HG03439 (cell line): ENCODE data around the gene FAF2.
A peak's percentile ranks its signal among the peaks of the same experiment; 100 is the strongest.
"Not testable (repeated sequence)": the region's sequence is repeated elsewhere in the genome, so short reads cannot be mapped to it uniquely, and the experiment has no call there.

Source experiments
- ATAC-seq: cut with Tn5 transposase; IDR thresholded peaks from one replicate; pipeline ENCODE4 v1.9.1; 2021; ENCODE audit warnings: mild to moderate bottlenecking, moderate library complexity; ENCODE audit not compliant: unreplicated experiment

The FAF2 gene, protein sequence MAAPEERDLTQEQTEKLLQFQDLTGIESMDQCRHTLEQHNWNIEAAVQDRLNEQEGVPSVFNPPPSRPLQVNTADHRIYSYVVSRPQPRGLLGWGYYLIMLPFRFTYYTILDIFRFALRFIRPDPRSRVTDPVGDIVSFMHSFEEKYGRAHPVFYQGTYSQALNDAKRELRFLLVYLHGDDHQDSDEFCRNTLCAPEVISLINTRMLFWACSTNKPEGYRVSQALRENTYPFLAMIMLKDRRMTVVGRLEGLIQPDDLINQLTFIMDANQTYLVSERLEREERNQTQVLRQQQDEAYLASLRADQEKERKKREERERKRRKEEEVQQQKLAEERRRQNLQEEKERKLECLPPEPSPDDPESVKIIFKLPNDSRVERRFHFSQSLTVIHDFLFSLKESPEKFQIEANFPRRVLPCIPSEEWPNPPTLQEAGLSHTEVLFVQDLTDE

DNA sequence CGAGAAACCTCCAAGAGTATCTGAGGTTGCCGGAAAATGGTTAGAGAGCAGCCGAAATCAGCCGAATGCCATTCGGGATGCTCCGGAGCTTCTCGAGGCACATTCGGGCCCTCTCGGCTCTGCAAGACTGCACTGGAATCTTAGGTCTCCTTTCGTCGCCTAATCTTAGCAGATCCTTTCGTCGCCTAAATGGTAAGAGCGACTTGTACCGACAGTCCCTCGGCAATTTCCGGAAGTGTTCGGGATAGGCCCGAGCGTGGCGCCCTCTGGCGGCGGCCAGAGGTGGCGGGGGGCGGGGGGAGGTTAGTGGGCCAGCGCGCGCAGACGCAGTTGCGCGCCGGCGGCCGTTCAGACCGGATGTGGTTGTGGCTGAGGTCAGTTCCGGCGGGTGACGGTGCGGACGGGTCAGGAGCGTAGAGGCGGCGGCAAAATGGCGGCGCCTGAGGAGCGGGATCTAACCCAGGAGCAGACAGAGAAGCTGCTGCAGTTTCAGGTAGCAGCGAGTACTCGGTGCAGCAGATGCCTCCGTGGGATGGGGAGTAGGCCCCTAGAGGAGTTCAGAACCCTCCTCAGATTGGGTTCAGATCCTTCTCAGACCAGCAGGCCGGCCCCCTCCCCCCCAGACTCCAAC, at the start of gene FAF2:
TSS of gene FAF2 (plus strand) at position 408 of the 631 bp plus-strand sequence. CDS start at position 431, 23 bp downstream.
- peak; percentile 92 for ATAC-seq

GRCh38 chr5:176400382-176401156, 47.6 kb upstream of the FAF2 start:
- ATAC-seq: no peak

DNA sequence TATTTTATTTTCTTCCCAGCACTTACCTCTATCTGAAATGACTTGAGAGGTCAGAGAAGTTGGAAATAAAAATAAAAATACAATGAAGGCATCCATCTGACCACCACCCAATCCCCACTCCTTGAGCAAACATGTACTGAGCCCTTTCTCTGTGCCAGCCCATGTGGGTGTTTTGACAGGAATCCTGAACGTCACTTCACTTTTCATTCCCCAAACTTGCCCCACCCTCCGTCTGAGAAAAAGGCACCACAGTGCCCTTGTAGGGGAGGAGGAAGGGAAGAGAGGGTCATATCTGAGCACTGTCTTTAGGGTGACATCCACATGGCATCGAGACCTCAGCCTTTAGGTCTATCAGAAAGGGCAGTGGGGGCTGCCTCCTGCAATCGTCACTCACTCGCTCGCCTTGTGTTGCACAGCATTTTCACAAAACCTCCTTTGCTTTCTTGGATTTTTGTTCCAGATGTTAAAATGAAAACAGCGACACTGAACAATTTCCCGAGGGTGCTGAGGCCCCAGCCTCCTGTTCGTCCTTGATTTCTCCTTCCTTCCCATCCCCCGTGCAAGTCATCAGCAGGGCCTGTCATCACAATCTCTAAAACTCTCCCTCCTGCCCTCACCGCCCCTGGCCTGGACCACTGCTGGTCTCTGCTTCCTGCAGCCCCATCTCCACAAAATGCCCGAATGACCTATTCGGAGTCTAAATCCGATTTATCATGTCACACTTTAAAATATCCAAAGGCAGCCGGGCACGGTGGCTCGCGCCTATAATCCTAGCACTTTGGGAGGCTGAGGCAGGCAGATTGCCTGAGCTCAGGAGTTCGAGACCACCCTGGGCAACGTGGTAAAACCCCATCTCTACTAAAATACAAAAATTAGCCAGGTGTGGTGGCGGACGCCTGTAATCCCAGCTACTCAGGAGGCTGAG, 46.6 kb upstream of the FAF2 start:
- no peak for ATAC-seq

GRCh38 chr5:176405656-176406435, 42.3 kb upstream of the FAF2 start:
- ATAC-seq: no peak

DNA sequence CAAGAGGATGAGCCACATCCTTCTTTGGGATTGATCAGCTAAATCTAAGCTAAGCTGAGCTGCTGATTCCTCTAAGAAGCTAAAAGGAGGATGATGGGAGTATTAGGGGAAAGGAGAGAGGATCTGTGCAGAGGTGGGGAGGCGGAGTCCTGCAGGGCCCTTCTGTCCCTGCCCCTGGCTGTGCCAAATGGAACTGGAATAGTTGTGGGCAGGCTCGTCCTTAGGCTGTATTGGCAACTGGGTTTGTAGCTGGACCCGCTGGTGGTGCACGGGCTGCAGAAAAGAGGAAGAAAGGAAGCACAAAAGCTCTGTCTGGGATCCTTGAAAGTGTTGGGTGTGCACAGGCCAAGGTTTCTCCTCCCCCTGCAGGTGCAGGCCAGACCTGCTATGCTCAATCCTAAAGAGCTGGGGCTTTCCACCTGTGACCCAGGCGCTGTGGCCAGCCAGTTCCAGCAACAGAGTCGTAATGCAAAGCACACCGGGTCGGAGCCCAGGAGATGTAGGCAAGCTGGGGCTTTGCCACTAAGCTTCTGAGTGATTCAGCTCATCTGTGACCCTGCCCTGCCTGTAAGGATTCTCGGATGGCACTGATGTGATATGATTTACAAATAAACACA, 41.6 kb upstream of the FAF2 start:
- ATAC-seq: no peak

DNA sequence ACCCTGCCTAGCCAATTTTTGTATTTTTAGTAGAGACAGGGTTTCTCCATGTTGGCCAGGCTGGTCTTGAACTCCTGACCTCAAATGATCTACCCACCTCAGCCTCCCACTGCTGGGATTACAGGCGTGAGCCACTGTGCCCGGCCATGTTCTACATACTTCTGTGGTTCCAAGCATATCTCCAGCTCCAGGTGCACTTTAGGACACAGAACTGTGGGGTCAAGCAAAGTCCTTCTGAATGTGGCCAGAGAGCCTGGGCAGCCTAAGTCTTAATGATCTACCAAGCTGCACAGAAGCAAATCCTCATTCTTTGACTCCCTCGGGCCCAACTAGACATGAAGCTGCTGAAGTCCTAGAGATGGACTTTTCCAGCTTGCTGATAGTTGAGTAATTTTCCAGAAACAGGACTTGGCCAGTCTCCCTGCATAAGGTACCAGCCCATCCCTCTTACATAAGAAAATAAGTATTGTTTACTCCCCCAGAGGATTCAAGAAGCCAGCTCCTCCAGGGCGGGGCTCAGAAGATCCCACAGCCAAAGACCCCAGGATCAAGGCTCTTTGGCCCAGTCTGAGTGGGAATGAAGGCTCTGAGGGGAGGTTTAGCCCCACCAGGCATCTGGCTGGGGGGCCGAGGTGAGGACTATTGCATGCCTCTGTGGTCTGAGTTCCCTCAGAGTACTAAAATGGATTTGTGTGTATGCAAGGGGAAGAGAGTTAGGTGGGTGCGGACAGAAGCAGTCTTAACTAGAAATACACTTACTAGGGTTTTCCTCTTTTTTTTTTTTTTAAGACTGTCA, 40.5 kb upstream of the FAF2 start:
- no peak for ATAC-seq

DNA sequence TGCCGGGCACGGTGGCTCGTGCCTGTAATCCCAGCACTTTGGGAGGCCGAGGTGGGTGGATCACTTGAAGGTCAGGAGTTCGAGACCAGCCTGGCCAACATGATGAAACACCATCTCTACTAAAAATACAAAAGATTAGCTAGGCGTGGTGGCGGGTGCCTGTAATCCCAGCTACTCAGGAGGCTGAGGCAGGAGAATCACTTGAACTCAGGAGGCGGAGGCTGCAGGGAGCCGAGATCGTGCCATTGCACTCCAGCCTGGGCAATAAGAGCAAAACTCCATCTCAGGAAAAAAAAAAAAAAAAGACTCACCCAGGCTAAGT, 40.0 kb upstream of the FAF2 start:
- ATAC-seq: not testable (repeated sequence)

DNA sequence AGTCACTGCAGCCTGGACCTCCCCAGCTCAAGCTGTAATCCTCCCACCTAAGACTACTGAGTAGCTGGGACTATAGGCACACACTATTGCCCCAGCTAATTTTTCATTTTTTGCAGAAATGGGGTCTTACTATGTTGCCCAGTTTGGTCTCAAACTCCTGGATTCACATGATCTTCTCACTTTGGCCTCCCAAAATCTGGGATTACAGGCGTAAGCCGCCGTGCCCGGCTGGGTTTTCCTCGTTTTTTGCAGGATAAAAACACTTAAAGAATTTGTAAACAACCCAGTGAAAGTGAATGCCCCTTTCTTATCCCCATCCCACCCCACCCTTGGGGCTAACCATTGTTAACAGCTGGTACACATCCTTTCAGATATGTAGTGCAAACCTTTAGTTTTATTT, 39.6 kb upstream of the FAF2 start:
- no peak for ATAC-seq

GRCh38 chr5:176409765-176410164, 38.4 kb upstream of the FAF2 start:
- no peak for ATAC-seq

DNA sequence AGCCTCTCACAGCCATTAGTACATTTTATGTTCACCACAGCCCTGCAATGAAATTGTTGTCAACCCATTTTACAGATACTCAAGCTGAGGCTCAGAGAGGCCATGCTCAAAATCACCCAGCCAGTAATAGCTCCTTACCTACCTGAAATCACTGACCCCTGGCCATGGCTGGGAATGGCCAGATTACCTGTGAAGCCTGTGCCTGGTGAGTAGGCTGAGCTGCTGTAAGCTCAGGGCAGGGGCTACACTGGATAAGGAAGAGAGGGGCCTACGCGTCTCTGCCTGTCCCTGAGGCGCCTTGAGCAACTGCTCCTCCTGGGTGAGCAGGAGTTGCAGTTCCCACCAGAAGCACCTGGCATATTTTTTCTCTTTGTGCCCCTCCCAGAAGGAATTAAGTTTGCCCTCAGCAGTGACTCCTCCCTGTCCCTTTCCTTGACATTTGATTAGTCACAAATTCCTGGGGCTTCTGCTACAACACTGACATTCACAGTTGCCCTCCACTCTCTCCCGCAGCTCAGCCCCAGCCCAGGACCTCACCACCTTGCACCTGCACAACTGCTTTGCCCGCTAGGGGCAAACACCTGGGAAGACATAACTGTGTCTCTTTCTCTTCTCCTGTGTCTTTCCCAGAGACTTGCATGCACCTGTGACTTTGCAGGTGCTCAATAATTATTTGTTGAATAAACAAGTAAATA, 37.6 kb upstream of the FAF2 start:
- ATAC-seq: no peak

DNA sequence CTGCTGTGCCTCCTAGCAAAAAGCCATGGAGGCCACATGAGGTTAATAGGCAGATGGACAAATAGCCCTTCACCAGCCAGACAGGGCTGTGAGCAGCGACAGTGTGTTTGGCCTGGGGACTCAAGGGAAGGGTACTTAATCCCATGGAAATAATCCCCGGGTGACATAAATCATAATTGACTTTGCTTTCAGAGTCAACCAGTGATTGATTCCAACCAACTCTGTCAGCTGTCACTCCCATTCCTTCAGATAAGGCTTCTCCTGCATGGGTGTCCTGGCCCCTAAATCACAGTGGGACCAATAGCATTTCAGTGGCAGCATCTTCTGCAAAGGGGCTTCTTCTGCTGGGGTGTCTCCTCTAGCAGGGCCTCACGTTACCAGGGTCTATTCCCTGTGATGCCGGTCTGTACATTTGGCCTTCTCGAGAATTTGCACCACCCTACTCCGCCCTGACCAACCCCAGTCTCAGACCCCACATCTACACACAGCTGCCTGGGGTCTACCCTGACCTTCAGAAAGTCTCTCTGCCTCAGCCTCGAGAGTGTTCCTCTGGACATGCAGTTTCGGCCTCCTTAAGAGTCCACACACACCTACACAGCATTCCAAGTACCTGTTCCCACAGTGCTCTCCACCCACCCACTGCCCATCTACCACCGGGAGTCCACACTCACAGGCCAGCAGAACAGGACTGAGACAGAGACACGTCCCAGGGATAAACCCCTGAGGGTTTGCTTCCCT, 35.5 kb upstream of the FAF2 start:
- ATAC-seq: no peak

GRCh38 chr5:176413255-176413565, 35.0 kb upstream of the FAF2 start:
- ATAC-seq: no peak

DNA sequence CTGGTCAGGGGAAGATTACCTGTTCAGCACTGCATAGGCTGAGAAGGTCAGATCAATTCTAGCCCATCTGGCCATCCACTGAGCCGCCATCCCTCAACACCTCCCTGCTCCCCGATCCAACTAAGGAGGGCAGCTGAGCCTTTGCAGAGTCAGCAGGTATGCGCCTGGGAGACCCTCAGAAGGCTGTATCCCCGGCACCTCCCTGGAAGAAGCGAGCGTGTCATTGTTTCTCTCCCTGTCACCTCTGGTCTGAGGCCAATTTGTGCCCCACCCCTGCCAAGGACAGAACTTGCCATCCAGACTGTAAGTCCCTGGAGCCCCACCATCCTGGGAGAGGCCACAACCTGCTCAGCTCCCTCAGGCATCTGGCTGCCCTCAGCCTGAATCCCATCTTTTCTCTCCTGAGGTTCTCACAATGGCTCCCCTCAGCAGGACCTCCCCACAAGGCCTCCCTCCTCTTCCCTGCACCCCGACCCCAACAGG, 34.4 kb upstream of the FAF2 start:
- ATAC-seq: no peak

- ATAC-seq: no peak
Measured at GRCh38 chr5:176414704-176415103, 33.5 kb upstream of the FAF2 start.

DNA sequence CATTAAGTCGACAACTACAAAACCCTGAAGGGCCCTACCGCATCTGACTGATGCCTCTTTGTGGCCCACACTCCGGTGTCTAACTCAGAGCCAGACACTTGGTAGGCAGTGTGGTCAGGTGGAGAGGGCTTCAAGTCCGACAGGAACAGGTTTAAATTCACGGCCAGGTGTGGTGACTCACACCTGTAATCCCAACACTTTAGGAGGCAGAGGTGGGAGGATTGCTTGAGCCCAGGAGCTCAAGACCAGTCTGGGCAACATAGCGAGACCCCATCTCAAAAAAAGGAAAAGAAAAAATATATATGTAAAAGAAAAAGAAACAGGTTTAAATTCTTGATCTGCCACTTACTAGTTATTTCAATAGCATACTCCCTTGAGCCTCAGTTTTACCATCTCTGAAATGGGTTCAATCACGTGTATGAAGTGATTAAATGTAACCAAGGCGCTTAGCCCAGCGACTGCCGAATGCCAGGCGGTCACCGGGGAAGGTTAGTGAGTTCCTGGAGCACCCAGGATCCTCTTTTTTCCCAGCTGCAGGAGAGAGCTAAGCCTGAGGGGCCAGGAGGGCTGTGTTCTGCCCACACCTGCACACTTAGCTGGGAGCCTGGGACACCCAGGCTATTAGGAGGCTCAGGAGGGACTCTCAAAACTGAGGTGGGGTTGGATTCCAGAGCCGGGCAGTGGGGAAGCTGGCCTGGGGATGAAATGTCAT, 32.8 kb upstream of the FAF2 start:
- ATAC-seq: no peak

GRCh38 chr5:176415952-176416924, 31.9 kb upstream of the FAF2 start, which contains the start of gene CLTB:
CLTB (minus strand) TSS chr5:176416539; CDS start chr5:176416363, 176 bp downstream.
- peak; percentile 81 for ATAC-seq
